Measurements from ENCODE around the gene LCE2C. TPM values are rescaled to one million over a fixed set of nuclear protein-coding genes. Genes with fewer than 3 reads are reported as not detected.

LCE2C gene
- total and polyA plus RNA-seq, 2 donors from 2014 or later = not detected

- intact Hi-C loops (cut with DNase I) = no loop called here
- DNase-seq = no peak
- H3K27me3 ChIP-seq (ENCODE audit: control insufficient read depth, insufficient read depth, low read length) = no peaks in the 10 kb centered on the region
- H3K27ac ChIP-seq (ENCODE audit: low read depth in 2 of 2, low read length in 2 of 2) = no peak within 1 kb of the TSS
- no peak within 1 kb of the TSS for H3K9ac ChIP-seq (ENCODE audit: low read length in 3 of 3)
- no peaks in the 10 kb centered on the region for H3K4me1 ChIP-seq (ENCODE audit: control insufficient read depth in 2 of 3, insufficient read depth in 2 of 3, low read depth in 1 of 3, low read length in 3 of 3)
- no peak for FAIRE-seq
- TF ChIP-seq CTCF (IDR thresholded peaks at IDR 0.05; ENCODE audit: borderline replicate concordance, extremely low read depth, insufficient read depth) = no peak
- no peak within 1 kb of the TSS for H3K4me3 ChIP-seq (ENCODE audit: low read length in 3 of 3)
- H3K36me3 ChIP-seq (ENCODE audit: control insufficient read depth in 2 of 3, insufficient read depth in 3 of 3, low read length in 3 of 3) = no peaks in the 10 kb centered on the region
- H3K9me3 ChIP-seq (ENCODE audit: control insufficient read depth in 2 of 3, insufficient read depth in 1 of 3, low read length in 3 of 3) = no peaks in the 10 kb centered on the region
Measured at GRCh38 chr1:152707860-152708259, 32.8 kb downstream of the LCE2C start, which contains the start of gene LCE4A. TSS of gene LCE4A (plus strand) at chr1:152708160. CDS start at chr1:152709076, 916 bp downstream.

GRCh38 chr1:152718238-152718637 lies 43.2 kb downstream of the LCE2C start:
- DNase-seq (no peak), FAIRE-seq (no peak)
- Histone ChIP-seq H3K27ac (ENCODE audit: low read depth in 2 of 2, low read length in 2 of 2) (no peak overlapping the region), H3K4me3 (ENCODE audit: low read length in 3 of 3) (no peak overlapping the region), H3K36me3 (ENCODE audit: control insufficient read depth in 2 of 3, insufficient read depth in 3 of 3, low read length in 3 of 3) (no peaks in the 10 kb centered on the region), H3K9ac (ENCODE audit: low read length in 3 of 3) (no peak overlapping the region), H3K9me3 (ENCODE audit: control insufficient read depth in 2 of 3, insufficient read depth in 1 of 3, low read length in 3 of 3) (peaks cover 0 to 8% (median 0%) of the 10 kb centered on the region in 3 donors), H3K4me1 (ENCODE audit: control insufficient read depth in 2 of 3, insufficient read depth in 2 of 3, low read depth in 1 of 3, low read length in 3 of 3) (peaks cover 0 to 2% (median 0%) of the 10 kb centered on the region in 3 donors), H3K27me3 (ENCODE audit: control insufficient read depth, insufficient read depth, low read length) (no peaks in the 10 kb centered on the region)
- intact Hi-C loops (cut with DNase I) = no loop called here
- no peak for TF ChIP-seq CTCF (IDR thresholded peaks at IDR 0.05; ENCODE audit: borderline replicate concordance, extremely low read depth, insufficient read depth)

GRCh38 chr1:152725261-152725660 lies 50.2 kb downstream of the LCE2C start:
- TF ChIP-seq CTCF (IDR thresholded peaks at IDR 0.05; ENCODE audit: borderline replicate concordance, extremely low read depth, insufficient read depth) = no peak
- no peak for FAIRE-seq
- intact Hi-C loops (cut with DNase I) = no loop called here
- no peaks in the 10 kb centered on the region for H3K27me3 ChIP-seq (ENCODE audit: control insufficient read depth, insufficient read depth, low read length)
- no peak overlapping the region for H3K27ac ChIP-seq (ENCODE audit: low read depth in 2 of 2, low read length in 2 of 2)
- no peak overlapping the region for H3K4me3 ChIP-seq (ENCODE audit: low read length in 3 of 3)
- no peaks in the 10 kb centered on the region for H3K36me3 ChIP-seq (ENCODE audit: control insufficient read depth in 2 of 3, insufficient read depth in 3 of 3, low read length in 3 of 3)
- no peaks in the 10 kb centered on the region for H3K9me3 ChIP-seq (ENCODE audit: control insufficient read depth in 2 of 3, insufficient read depth in 1 of 3, low read length in 3 of 3)
- H3K4me1 ChIP-seq (ENCODE audit: control insufficient read depth in 2 of 3, insufficient read depth in 2 of 3, low read depth in 1 of 3, low read length in 3 of 3) = peaks cover 0 to 2% (median 0%) of the 10 kb centered on the region in 3 donors
- DNase-seq = no peak
- no peak overlapping the region for H3K9ac ChIP-seq (ENCODE audit: low read length in 3 of 3)

Other genes starting within 250 kb of the LCE2C start
- not detected for gene LCE5A, start 164.5 kb upstream of the LCE2C start, total RNA-seq
- gene LCE5A, start 164.5 kb upstream of the LCE2C start, polyA plus RNA-seq (ENCODE audit: insufficient read depth, low read depth, low replicate concordance) = not detected
- gene CRCT1, start 160.8 kb upstream of the LCE2C start, total RNA-seq = not detected
- not detected for gene CRCT1, start 160.8 kb upstream of the LCE2C start, polyA plus RNA-seq (ENCODE audit: insufficient read depth, low read depth, low replicate concordance)
- gene LCE3E, start 108.5 kb upstream of the LCE2C start, total RNA-seq = not detected
- gene LCE3E, start 108.5 kb upstream of the LCE2C start, polyA plus RNA-seq (ENCODE audit: insufficient read depth, low read depth, low replicate concordance) = not detected
- gene LCE3D, start 94.8 kb upstream of the LCE2C start, total RNA-seq = not detected
- not detected for gene LCE3D, start 94.8 kb upstream of the LCE2C start, polyA plus RNA-seq (ENCODE audit: insufficient read depth, low read depth, low replicate concordance)
- not detected for gene LCE3C, start 75.0 kb upstream of the LCE2C start, total RNA-seq
- not detected for gene LCE3C, start 75.0 kb upstream of the LCE2C start, polyA plus RNA-seq (ENCODE audit: insufficient read depth, low read depth, low replicate concordance)
- not detected for gene LCE3B, start 61.5 kb upstream of the LCE2C start, total RNA-seq
- gene LCE3B, start 61.5 kb upstream of the LCE2C start, polyA plus RNA-seq (ENCODE audit: insufficient read depth, low read depth, low replicate concordance) = not detected
- gene LCE3A, start 52.2 kb upstream of the LCE2C start, total RNA-seq = not detected
- gene LCE3A, start 52.2 kb upstream of the LCE2C start, polyA plus RNA-seq (ENCODE audit: insufficient read depth, low read depth, low replicate concordance) = not detected
- gene LCE2D, start 11.9 kb upstream of the LCE2C start, total RNA-seq = not detected
- not detected for gene LCE2D, start 11.9 kb upstream of the LCE2C start, polyA plus RNA-seq (ENCODE audit: insufficient read depth, low read depth, low replicate concordance)
- not detected for gene LCE2B, start 10.8 kb downstream of the LCE2C start, total RNA-seq
- gene LCE2B, start 10.8 kb downstream of the LCE2C start, polyA plus RNA-seq (ENCODE audit: insufficient read depth, low read depth, low replicate concordance) = not detected
- gene LCE2A, start 23.1 kb downstream of the LCE2C start, total RNA-seq = not detected
- not detected for gene LCE2A, start 23.1 kb downstream of the LCE2C start, polyA plus RNA-seq (ENCODE audit: insufficient read depth, low read depth, low replicate concordance)
- gene LCE4A, start 32.9 kb downstream of the LCE2C start, total RNA-seq = not detected
- gene LCE4A, start 32.9 kb downstream of the LCE2C start, polyA plus RNA-seq (ENCODE audit: insufficient read depth, low read depth, low replicate concordance) = not detected
- gene KPRP, start 82.7 kb downstream of the LCE2C start, total RNA-seq = not detected
- gene KPRP, start 82.7 kb downstream of the LCE2C start, polyA plus RNA-seq (ENCODE audit: insufficient read depth, low read depth, low replicate concordance) = not detected
- gene LCE1F, start 99.9 kb downstream of the LCE2C start, total RNA-seq = not detected
- not detected for gene LCE1F, start 99.9 kb downstream of the LCE2C start, polyA plus RNA-seq (ENCODE audit: insufficient read depth, low read depth, low replicate concordance)
- not detected for gene LCE1E, start 111.0 kb downstream of the LCE2C start, total RNA-seq
- not detected for gene LCE1E, start 111.0 kb downstream of the LCE2C start, polyA plus RNA-seq (ENCODE audit: insufficient read depth, low read depth, low replicate concordance)
- gene LCE1D, start 121.4 kb downstream of the LCE2C start, total RNA-seq = not detected
- not detected for gene LCE1D, start 121.4 kb downstream of the LCE2C start, polyA plus RNA-seq (ENCODE audit: insufficient read depth, low read depth, low replicate concordance)
- gene LCE1C, start 131.4 kb downstream of the LCE2C start, total RNA-seq = not detected
- not detected for gene LCE1C, start 131.4 kb downstream of the LCE2C start, polyA plus RNA-seq (ENCODE audit: insufficient read depth, low read depth, low replicate concordance)
- gene LCE1B, start 136.7 kb downstream of the LCE2C start, total RNA-seq = not detected
- gene LCE1B, start 136.7 kb downstream of the LCE2C start, polyA plus RNA-seq (ENCODE audit: insufficient read depth, low read depth, low replicate concordance) = not detected
- gene LCE1A, start 152.2 kb downstream of the LCE2C start, total RNA-seq = not detected
- not detected for gene LCE1A, start 152.2 kb downstream of the LCE2C start, polyA plus RNA-seq (ENCODE audit: insufficient read depth, low read depth, low replicate concordance)
- gene LCE6A, start 167.6 kb downstream of the LCE2C start, total RNA-seq = not detected
- gene LCE6A, start 167.6 kb downstream of the LCE2C start, polyA plus RNA-seq (ENCODE audit: insufficient read depth, low read depth, low replicate concordance) = not detected
- gene LCE7A, start 184.7 kb downstream of the LCE2C start, total RNA-seq = not detected
- gene LCE7A, start 184.7 kb downstream of the LCE2C start, polyA plus RNA-seq (ENCODE audit: insufficient read depth, low read depth, low replicate concordance) = not detected
- not detected for gene SMCP, start 203.0 kb downstream of the LCE2C start, total RNA-seq
- gene SMCP, start 203.0 kb downstream of the LCE2C start, polyA plus RNA-seq (ENCODE audit: insufficient read depth, low read depth, low replicate concordance) = not detected
- gene IVL, start 233.3 kb downstream of the LCE2C start, total RNA-seq = not detected
- not detected for gene IVL, start 233.3 kb downstream of the LCE2C start, polyA plus RNA-seq (ENCODE audit: insufficient read depth, low read depth, low replicate concordance)